K562 (cell line): ENCODE measurements around the gene FAM118B. TPM values are rescaled to one million over a fixed set of nuclear protein-coding genes. Genes with fewer than 3 reads are reported as not detected.

ENCODE experiments used
- HMGN3 ChIP-seq: IDR thresholded peaks from 2 replicates; pipeline ENCODE4 v1.6.1; 2011; ENCODE audit warnings: borderline replicate concordance, low read depth, mild to moderate bottlenecking, mixed read lengths, low read length; ENCODE audit not compliant: insufficient read length; ENCODE audit errors: extremely low read depth
- MTA1 ChIP-seq: fragments of 450-650 bp; IDR thresholded peaks from 2 replicates; pipeline ENCODE4 v1.6.1; 2017; ENCODE audit warnings: borderline replicate concordance
- NFIC ChIP-seq: fragments of 450-650 bp; IDR thresholded peaks from 2 replicates; pipeline ENCODE4 v1.6.1; 2017; ENCODE audit warnings: mild to moderate bottlenecking, inconsistent platforms
- SOX6 ChIP-seq: fragments of 450-650 bp; IDR thresholded peaks from 2 replicates; pipeline ENCODE4 v1.6.1; 2014; ENCODE audit warnings: mild to moderate bottlenecking
- SREBF1 ChIP-seq: fragments of 150-350 bp; IDR thresholded peaks from 2 replicates; pipeline ENCODE4 v1.6.1; 2014; ENCODE audit warnings: antibody characterized with exemption, low read depth, low read length, borderline replicate concordance
- TCF7 ChIP-seq: sonication (generic); IDR thresholded peaks from 2 replicates; pipeline ENCODE4 v1.6.1; 2016; ENCODE audit warnings: antibody characterized with exemption, borderline replicate concordance
- polyA plus RNA-seq, 8 experiments: library from polyadenylated mRNA; depleted of rRNA in 4 of 8; stranded (reverse) in 5 of 8; unstranded in 3 of 8; fragments of >200 nt; fragmentation: Nextera tagmentation in 2 of 8; fragmentation: Illumina TruSeq in 1 of 8; extraction: Ambion mirVana in 2 of 8; extraction: Trizol in 1 of 8; gene quantifications; 2 replicates each; pipeline versions ENCODE4 v1.2.1 to v1.2.3, GENCODE V29; 2011 to 2014; ENCODE audit warnings: inconsistent platforms in 1 of 8, missing spikeins in 1 of 8
- total RNA-seq, 7 experiments: library from RNA; depleted of rRNA in 6 of 7; stranded (reverse); fragments of >200 nt in 6 of 7; fragmentation: Illumina TruSeq in 2 of 7; extraction: Trizol in 2 of 7; gene quantifications; 2 replicates each; pipeline versions ENCODE4 v1.2.1 to v1.2.3, GENCODE V29; 2011 to 2021; ENCODE audit warnings: low replicate concordance in 1 of 7
- TF ChIP-seq, protein P1 (sequence below): fragments of 450-650 bp; IDR thresholded peaks from 2 replicates; pipeline ENCODE4 v1.6.1; 2018; ENCODE audit warnings: mild to moderate bottlenecking, low read depth; ENCODE audit not compliant: partially characterized antibody
- TF ChIP-seq, protein P2 (sequence below), 3 experiments: fragments of 200-800 bp in 1 of 3; sonication (Bioruptor generic) in 1 of 3; sonication (generic) in 1 of 3; formaldehyde crosslinking in 1 of 3; IDR thresholded peaks; 2 replicates each; pipeline versions ENCODE4 v1.6.1 to v1.8.0; 2016 to 2022; ENCODE audit warnings: mild to moderate bottlenecking in 2 of 3, missing compliant biosample characterization in 2 of 3, missing genetic modification characterization in 2 of 3, missing genetic modification reagents in 1 of 3
- TF ChIP-seq, protein P3 (sequence below), 2 experiments: fragments of 450-650 bp in 1 of 2; sonication (generic) in 1 of 2; formaldehyde crosslinking in 1 of 2; IDR thresholded peaks in 1 of 2; conservative IDR thresholded peaks in 1 of 2; 2 replicates each; pipeline versions ENCODE4 v1.6.1 to v1.8.1; 2016 to 2023; ENCODE audit warnings: mild to moderate bottlenecking in 2 of 2, moderate library complexity in 2 of 2, inconsistent platforms in 1 of 2, missing genetic modification reagents in 1 of 2

FAM118B gene
- total and polyA plus RNA-seq, 9 of the 15 experiments (the other 6 are each of a cell fraction or from before 2014, with no cell fraction given), result 12.0 to 49.0 (median 22.1) TPM

DNA sequence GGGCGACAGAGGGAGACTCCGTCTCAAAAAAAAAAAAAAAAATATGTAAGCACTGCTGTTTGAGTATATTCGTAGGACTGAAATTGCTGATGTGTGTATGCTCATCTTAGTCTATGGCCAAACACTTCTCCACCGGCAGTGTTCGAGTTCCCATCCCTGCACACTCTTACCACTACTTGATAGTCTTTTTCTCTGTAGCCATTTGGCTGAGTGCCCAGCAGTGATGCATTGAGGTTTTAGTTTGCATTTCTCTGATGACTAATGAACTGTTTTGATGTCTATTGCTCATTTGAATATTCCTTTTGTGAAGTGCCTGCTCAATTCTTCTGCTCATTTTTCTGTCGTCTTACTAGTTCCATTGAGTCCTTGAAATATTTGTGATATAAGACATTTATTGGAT lies 73.2 kb downstream of the FAM118B start (continued):
- TF ChIP-seq NFIC (peak; percentile 96), TCF7 (no peak), SREBF1 (no peak), MTA1 (no peak), HMGN3 (no peak), SOX6 (0 out of 2 replicates have a peak, but pooled peaks have one; percentile 21)
- TF ChIP-seq, protein P1, sequence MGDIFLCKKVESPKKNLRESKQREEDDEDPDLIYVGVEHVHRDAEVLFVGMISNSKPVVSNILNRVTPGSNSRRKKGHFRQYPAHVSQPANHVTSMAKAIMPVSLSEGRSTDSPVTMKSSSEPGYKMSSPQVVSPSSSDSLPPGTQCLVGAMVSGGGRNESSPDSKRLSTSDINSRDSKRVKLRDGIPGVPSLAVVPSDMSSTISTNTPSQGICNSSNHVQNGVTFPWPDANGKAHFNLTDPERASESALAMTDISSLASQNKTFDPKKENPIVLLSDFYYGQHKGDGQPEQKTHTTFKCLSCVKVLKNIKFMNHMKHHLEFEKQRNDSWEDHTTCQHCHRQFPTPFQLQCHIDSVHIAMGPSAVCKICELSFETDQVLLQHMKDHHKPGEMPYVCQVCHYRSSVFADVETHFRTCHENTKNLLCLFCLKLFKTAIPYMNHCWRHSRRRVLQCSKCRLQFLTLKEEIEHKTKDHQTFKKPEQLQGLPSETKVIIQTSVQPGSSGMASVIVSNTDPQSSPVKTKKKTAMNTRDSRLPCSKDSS, result no peak
- TF ChIP-seq, protein P2, sequence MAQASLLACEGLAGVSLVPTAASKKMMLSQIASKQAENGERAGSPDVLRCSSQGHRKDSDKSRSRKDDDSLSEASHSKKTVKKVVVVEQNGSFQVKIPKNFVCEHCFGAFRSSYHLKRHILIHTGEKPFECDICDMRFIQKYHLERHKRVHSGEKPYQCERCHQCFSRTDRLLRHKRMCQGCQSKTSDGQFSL (CRISPR knock-in tag; IDR thresholded peaks at IDR 0.05), result no peak
- TF ChIP-seq, protein P2 (tag; IDR thresholded peaks at IDR 0.05), result no peak
- TF ChIP-seq, protein P3, sequence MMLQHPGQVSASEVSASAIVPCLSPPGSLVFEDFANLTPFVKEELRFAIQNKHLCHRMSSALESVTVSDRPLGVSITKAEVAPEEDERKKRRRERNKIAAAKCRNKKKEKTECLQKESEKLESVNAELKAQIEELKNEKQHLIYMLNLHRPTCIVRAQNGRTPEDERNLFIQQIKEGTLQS (IDR thresholded peaks at IDR 0.05), result peak; percentile 72
- TF ChIP-seq, protein P3 (CRISPR knock-in tag; conservative IDR thresholded peaks at IDR 0.05), result no peak
